HEK293T (cell line): ENCODE data around the gene CCDC24.

Source experiments
- ARNT ChIP-seq: fragments of 450-650 bp; IDR thresholded peaks from 2 replicates; pipeline ENCODE4 v1.6.1; 2017; ENCODE audit warnings: mild to moderate bottlenecking
- CTBP1 ChIP-seq: fragments of 450-650 bp; IDR thresholded peaks from 2 replicates; pipeline ENCODE4 v1.6.1; 2016; ENCODE audit warnings: borderline replicate concordance
- FOXA1 ChIP-seq: fragments of 450-650 bp; IDR thresholded peaks from 2 replicates; pipeline ENCODE4 v1.6.1; 2016; ENCODE audit warnings: mild to moderate bottlenecking
- FOXK2 ChIP-seq: fragments of 450-650 bp; IDR thresholded peaks from 2 replicates; pipeline ENCODE4 v1.6.1; 2016; ENCODE audit warnings: mild to moderate bottlenecking
- HDGF ChIP-seq: fragments of 450-650 bp; IDR thresholded peaks from 2 replicates; pipeline ENCODE4 v1.6.1; 2017; ENCODE audit warnings: antibody characterized with exemption, borderline replicate concordance
- NFRKB ChIP-seq: fragments of 450-650 bp; IDR thresholded peaks from 2 replicates; pipeline ENCODE4 v1.6.1; 2016; ENCODE audit warnings: mild to moderate bottlenecking, moderate library complexity
- PKNOX1 ChIP-seq: fragments of 450-650 bp; IDR thresholded peaks from 2 replicates; pipeline ENCODE4 v1.6.1; 2016
- SP1 ChIP-seq: fragments of 450-650 bp; IDR thresholded peaks from 2 replicates; pipeline ENCODE4 v1.6.1; 2017
- SUZ12 ChIP-seq: fragments of 450-650 bp; IDR thresholded peaks from 2 replicates; pipeline ENCODE4 v1.6.1; 2016; ENCODE audit warnings: mild to moderate bottlenecking

GRCh38 chr1:44031252-44032169, 40.1 kb downstream of the CCDC24 start, which contains the start of gene SLC6A9:
- TF ChIP-seq SUZ12 (no peak), HDGF (no peak), FOXA1 (no peak), FOXK2 (no peak), CTBP1 (no peak), ARNT (no peak), PKNOX1 (peak; percentile 32; the same call in 1 of the 2 replicates), NFRKB (no peak), SP1 (no peak)
